HG02852 (cell line): ENCODE measurements around the gene GNAQ.
"Not testable (repeated sequence)": the region's sequence is repeated elsewhere in the genome, so short reads cannot be mapped to it uniquely, and the experiment has no call there.

Source experiments
- ATAC-seq: cut with Tn5 transposase; IDR thresholded peaks from one replicate; pipeline ENCODE4 v1.9.1; 2021; ENCODE audit warnings: mild to moderate bottlenecking, moderate library complexity; ENCODE audit not compliant: unreplicated experiment

GNAQ gene

DNA sequence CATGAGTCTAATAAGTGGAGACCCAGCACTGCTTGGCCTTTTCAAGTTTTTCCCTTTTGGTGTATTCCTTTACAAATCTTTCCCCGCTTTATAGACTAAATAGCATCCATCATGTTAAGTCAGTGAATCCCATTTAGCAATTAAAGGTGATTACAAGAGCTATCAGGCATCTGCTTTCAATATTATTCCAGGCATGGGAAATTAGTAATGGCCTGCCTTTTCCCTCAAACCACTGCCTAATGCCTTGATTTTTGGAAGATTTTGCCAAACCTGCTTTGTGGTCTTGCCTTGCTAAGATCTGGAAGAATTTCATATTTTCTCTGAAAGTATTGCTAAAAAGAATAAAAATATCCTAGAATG lies 280.6 kb downstream of the GNAQ start:
- no peak for ATAC-seq

DNA sequence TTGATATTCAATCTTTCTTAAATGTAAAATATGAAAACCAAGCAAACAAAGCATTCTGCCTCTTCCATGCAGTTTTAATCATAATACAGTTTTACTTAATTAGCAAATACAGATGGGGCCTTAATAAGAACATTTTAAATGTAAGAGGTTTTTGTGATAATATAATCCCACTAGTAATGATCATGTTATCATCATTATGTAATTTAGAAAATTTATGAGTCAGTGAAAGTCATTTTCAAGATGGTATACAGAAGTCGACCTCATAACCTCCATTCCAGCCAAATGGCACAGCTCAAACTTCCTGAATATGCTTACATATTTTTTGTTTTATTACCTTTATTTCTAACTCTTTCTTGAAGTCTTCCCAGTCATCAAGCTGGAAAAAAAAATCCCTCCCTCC lies 281.3 kb downstream of the GNAQ start:
- no peak for ATAC-seq

GRCh38 chr9:77748214-77748772 lies 283.3 kb downstream of the GNAQ start:
- ATAC-seq: no peak

GRCh38 chr9:77747163-77747562 lies 284.4 kb downstream of the GNAQ start:
- no peak for ATAC-seq

DNA sequence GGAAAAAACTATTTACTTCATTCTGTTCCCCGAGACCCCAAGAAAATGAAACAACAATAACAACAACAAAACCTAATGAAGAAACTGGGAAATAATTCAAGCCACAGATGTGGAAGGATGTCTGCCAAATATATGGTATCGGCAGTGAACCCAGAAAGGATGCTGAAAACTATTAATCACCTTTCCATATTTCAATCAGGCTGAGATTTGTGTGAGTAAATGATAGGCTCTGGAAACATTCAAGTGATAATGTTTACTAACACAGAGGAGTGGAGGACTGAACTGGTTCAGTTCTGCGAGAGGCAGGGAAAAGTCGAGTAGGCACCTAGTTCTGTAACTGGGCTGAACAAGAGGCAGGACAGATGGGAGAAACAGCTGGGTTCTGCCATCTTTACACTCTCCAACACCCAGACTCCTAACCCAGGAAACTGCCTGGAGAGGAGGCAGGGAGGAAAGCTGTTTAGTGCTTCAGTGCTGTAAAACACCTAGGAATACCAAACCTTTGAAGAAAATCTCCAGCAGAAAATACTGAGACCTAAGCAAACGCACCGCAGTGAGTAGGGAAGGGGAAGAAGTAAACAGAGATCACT lies 286.7 kb downstream of the GNAQ start:
- ATAC-seq: no peak

DNA sequence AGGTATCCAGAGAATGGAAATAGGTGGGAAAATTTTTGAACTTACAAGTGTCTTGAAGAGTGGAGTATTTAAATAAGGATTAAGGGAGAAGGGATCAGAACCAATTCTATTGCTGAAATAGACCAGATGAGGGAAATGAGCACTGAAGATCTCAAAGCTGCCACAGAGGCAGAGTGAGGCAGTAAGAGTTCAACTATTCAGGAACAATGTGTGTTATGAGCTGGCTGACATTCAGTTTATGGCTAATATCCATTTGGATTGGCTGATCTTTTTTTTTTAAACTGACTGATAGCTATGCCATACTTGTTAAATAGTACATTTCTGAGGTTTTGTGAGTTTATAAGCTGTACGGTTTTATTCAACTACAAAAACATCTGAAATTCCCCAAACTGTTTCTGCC lies 288.2 kb downstream of the GNAQ start:
- ATAC-seq: no peak

DNA sequence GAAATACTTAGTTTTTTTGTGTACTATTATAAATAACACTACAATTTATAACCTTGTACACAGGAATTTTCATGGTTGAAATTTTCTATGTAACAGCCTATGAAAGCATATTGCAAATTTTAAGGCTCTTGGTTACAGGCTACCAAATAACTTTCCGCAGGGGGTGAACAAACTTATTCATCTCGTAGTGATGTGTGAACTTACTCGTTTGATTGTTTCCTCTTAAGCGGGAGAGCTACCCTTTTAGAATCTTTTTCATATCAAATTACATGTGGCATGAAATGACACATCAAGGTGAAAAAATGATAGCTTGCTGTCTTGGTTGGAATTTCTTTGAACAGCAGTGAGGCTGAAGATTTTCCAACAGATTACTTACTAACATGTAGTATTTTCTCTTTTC lies 292.7 kb downstream of the GNAQ start:
- ATAC-seq: no peak

GRCh38 chr9:77735494-77735893 lies 296.1 kb downstream of the GNAQ start:
- no peak for ATAC-seq

DNA sequence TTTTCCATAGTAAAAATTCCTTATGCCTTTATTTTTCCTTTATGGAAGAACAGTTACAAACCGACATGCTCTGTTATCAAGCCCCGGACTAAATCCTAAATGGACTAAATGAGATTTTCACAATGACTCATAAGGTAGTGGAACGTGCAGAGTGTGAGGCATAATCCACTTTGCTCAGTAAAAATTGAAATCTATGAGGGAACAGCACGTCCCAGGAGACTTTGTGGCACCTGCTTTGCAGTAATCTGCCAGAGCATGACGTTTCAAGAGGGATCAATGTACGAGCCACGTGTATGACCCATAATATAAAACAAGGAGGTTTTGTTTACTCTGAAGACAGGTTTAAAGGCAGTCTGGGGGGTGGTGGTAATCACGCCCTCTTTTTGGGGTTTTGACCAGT lies 299.7 kb downstream of the GNAQ start:
- peak; percentile 52 for ATAC-seq

DNA sequence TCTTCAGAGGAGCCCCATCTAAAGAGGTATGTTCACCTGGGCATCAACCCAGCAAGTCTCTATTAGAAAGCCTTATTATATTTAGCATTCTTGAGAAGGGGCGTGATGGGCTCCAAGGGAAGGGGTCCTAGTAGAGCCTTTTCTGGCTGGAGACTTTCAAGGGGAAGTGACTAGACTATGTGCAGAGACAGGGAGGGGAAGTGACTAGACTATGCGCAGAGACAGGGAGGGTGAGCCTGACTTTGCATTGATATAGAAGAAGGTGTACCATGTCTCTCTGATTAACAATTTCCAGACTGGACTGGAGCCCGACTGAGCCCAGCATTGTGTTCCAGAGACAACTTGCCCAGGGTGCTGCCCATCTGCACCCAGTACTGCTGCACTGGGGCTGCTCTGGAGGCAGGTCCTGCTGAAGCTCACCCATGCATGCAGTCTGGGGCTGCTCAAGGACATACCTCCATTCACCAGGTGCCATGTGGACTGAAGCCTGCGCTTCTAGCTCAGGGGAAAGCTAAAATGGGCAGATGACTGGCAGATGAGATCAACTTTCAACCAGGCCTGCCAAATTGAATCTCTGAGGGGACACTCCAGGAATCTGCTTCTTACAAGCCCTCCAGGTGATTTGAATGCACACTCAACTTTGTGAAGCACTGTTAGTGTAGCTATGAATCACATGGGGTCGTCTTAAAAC lies 300.5 kb downstream of the GNAQ start:
- no peak for ATAC-seq

- ATAC-seq: no peak
These were observed 302.4 kb downstream of the GNAQ start for GRCh38 chr9:77729177-77729576.

GRCh38 chr9:77726814-77727213 lies 304.8 kb downstream of the GNAQ start:
- no peak for ATAC-seq

GRCh38 chr9:77726289-77726688 lies 305.3 kb downstream of the GNAQ start:
- ATAC-seq: no peak

DNA sequence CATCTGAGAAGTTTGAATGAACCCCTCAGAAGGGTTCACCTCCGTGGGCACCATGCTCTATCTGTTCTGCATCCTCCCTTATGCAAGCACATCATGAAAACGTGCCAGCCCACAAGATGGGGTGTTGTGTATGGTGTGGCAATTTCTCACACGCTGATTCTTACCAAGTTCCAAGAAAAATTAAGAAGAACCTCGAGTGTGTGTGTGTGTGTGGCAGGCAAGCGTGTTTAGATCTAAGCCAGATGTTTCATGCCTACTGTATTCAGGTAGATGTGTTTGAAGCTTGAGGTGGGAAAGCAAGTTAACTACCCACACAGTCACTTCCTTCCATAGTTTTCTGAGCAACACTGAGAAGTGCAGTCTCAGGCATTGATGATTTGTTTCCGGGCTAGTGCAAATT lies 305.8 kb downstream of the GNAQ start:
- no peak for ATAC-seq

GRCh38 chr9:77725046-77725694 lies 306.4 kb downstream of the GNAQ start:
- no peak for ATAC-seq

DNA sequence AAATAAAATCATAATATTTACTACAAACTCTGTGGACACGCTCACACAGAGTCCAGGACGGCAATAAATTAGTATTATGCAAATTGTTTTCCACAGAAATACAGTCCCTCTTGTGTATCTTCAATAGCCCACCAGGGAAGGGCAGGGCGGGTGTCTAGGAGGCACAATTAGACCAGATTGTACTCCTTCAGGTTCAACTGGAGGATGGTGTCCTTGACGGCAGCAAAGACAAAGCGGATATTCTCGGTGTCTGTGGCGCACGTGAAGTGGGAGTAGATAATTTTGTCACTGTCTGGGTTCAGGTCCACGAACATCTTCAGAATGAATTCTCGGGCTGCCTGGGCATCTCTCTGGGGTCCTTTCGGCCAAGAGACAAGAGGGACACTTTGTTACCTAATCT lies 310.5 kb downstream of the GNAQ start:
- not testable (repeated sequence) for ATAC-seq

GRCh38 chr9:77719321-77719720 lies 312.3 kb downstream of the GNAQ start:
- ATAC-seq: no peak

DNA sequence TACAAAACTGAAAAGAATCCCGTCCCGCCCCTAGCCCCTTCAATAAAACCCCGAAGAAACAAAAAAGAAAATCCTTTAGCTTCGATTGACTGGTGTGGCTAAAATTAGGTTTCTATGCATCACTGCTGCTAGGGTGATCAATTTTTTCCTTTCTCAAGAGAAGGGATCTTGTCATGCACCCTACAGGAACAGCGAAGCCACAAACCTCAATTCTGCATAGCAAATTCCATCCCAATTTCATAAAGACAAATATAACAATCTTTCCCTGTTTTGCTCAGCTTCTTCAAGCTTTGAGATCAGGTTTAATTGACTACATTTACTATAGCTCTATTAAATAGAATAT lies 313.3 kb downstream of the GNAQ start:
- ATAC-seq: not testable (repeated sequence)

- not testable (repeated sequence) for ATAC-seq
These were observed 313.9 kb downstream of the GNAQ start for GRCh38 chr9:77717608-77718297.

DNA sequence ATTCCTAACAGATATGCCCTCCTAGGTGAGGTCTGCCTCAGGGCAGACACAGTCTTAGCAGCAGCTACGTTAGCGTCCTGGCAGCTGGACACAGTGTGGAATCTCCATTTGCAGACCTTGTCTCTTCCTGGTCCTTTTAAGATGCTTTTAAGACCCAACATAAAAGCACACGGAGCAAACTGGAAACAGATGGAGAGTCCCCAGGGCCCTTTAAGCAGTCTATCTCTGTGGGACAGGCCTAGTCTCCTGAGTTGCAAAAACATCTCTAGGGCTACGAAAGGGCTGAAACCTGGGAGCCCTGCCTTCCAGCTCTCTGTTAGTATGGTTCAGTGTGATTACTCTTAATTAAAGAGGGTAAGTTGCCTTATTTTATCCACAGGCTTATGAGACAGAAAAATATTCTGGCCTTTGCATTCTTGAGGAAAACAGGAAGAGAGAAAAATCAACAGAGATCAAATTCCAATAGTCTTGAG lies 317.5 kb downstream of the GNAQ start:
- no peak for ATAC-seq

- ATAC-seq: no peak
These were observed 319.0 kb downstream of the GNAQ start for GRCh38 chr9:77712533-77713130.
